CD14-positive monocyte (primary cell): Measurements from ENCODE around the gene G6PC3. TPM values are rescaled to one million over a fixed set of nuclear protein-coding genes. Genes with fewer than 3 reads are reported as not detected.

Source experiments
- DNase-seq, 3 donors: peaks; one replicate each; pipeline ENCODE4 v3.0.0-alpha.2; 2011 to 2022
- H2AFZ ChIP-seq: 2 replicates; pipeline ENCODE4 v1.6.0; 2012; ENCODE audit warnings: mild to moderate bottlenecking, low read depth, low read length, inconsistent platforms; ENCODE audit not compliant: insufficient read depth, poor library complexity, severe bottlenecking
- H3K27ac ChIP-seq, 2 donors: 1 replicate in 1 of 2; 2 replicates in 1 of 2; pipeline ENCODE4 v1.5.1; 2012 to 2013; ENCODE audit warnings: low read length in 2 of 2, control low read depth in 1 of 2, inconsistent platforms in 1 of 2, low read depth in 1 of 2, mild to moderate bottlenecking in 1 of 2
- H3K27me3 ChIP-seq, 2 donors: one replicate each; pipeline versions ENCODE4 v1.6.0 to v1.6.1; 2011 to 2013; ENCODE audit warnings: low read length in 2 of 2; ENCODE audit not compliant: control insufficient read depth in 2 of 2, insufficient read depth in 2 of 2
- H3K36me3 ChIP-seq, 2 donors: replicated peaks in 1 of 2; 1 replicate in 1 of 2; 2 replicates in 1 of 2; pipeline versions ENCODE4 v1.5.1 to v1.6.1; 2012 to 2013; ENCODE audit warnings: low read length in 2 of 2, control low read depth in 1 of 2, inconsistent platforms in 1 of 2, mild to moderate bottlenecking in 1 of 2; ENCODE audit not compliant: insufficient read depth in 2 of 2, control insufficient read depth in 1 of 2
- H3K4me1 ChIP-seq, 2 donors: 1 replicate in 1 of 2; 2 replicates in 1 of 2; pipeline versions ENCODE4 v1.5.1 to v1.6.1; 2012 to 2013; ENCODE audit warnings: low read length in 2 of 2, control low read depth in 1 of 2, inconsistent platforms in 1 of 2, mild to moderate bottlenecking in 1 of 2, moderate library complexity in 1 of 2; ENCODE audit not compliant: insufficient read depth in 2 of 2, control insufficient read depth in 1 of 2
- H3K4me2 ChIP-seq: replicated peaks from 2 replicates; pipeline ENCODE3; 2012; ENCODE audit warnings: low read length, moderate library complexity, mild to moderate bottlenecking; ENCODE audit not compliant: poor library complexity, severe bottlenecking; ENCODE audit errors: extremely low read depth
- H3K4me3 ChIP-seq, 3 experiments: fragments of 200-600 bp in 1 of 3; sonication (generic) in 1 of 3; replicated peaks in 1 of 3; 1 replicate in 2 of 3; 2 replicates in 1 of 3; pipeline ENCODE4 v1.5.1; 2011 to 2013; ENCODE audit warnings: low read length in 3 of 3, mild to moderate bottlenecking in 3 of 3, control low read depth in 2 of 3, low read depth in 2 of 3, inconsistent platforms in 1 of 3, moderate library complexity in 1 of 3
- H3K79me2 ChIP-seq: 2 replicates; pipeline ENCODE4 v1.6.0; 2012; ENCODE audit warnings: mild to moderate bottlenecking, control low read depth, inconsistent platforms, low read length, moderate library complexity; ENCODE audit not compliant: insufficient read depth
- H3K9ac ChIP-seq: 2 replicates; pipeline ENCODE4 v1.6.0; 2017; ENCODE audit warnings: low read length, mild to moderate bottlenecking; ENCODE audit not compliant: insufficient read depth, poor library complexity, severe bottlenecking
- H3K9me3 ChIP-seq, 2 donors: replicated peaks in 1 of 2; 1 replicate in 1 of 2; 2 replicates in 1 of 2; pipeline versions ENCODE4 v1.5.1 to v1.6.1; 2012 to 2013; ENCODE audit warnings: low read length in 2 of 2, control low read depth in 1 of 2; ENCODE audit not compliant: control insufficient read depth in 1 of 2, insufficient read depth in 1 of 2
- H4K20me1 ChIP-seq: 2 replicates; pipeline ENCODE4 v1.6.0; 2012; ENCODE audit warnings: mild to moderate bottlenecking, low read length, control low read depth, moderate library complexity; ENCODE audit not compliant: insufficient read depth
- H3K27ac Mint-ChIP-seq, 7 donors: one replicate each; pipeline ENCODE4 v1.8.0; 2020; ENCODE audit warnings: mild to moderate bottlenecking in 7 of 7, mixed read lengths in 7 of 7, moderate library complexity in 6 of 7, inconsistent platforms in 2 of 7
- H3K27me3 Mint-ChIP-seq, 3 donors: one replicate each; pipeline ENCODE4 v1.8.0; 2021 to 2022; ENCODE audit warnings: low read depth in 3 of 3, mild to moderate bottlenecking in 3 of 3, mixed read lengths in 3 of 3, moderate library complexity in 3 of 3, inconsistent platforms in 1 of 3
- H3K36me3 Mint-ChIP-seq, 2 donors: one replicate each; pipeline ENCODE4 v1.8.0; 2020; ENCODE audit warnings: mixed read lengths in 2 of 2, inconsistent platforms in 1 of 2, mild to moderate bottlenecking in 1 of 2
- H3K4me1 Mint-ChIP-seq: one replicate; pipeline ENCODE4 v1.8.0; 2020; ENCODE audit warnings: mild to moderate bottlenecking, mixed read lengths
- H3K4me3 Mint-ChIP-seq, 2 donors: one replicate each; pipeline ENCODE4 v1.8.0; 2020; ENCODE audit warnings: mild to moderate bottlenecking in 2 of 2, mixed read lengths in 2 of 2, moderate library complexity in 1 of 2
- H3K9me3 Mint-ChIP-seq, 7 donors: one replicate each; pipeline ENCODE4 v1.8.0; 2020 to 2022; ENCODE audit warnings: mixed read lengths in 7 of 7, mild to moderate bottlenecking in 6 of 7, moderate library complexity in 6 of 7, inconsistent platforms in 2 of 7
- WGBS: methylation state at CpG from one replicate; pipeline ENCODE4 v1.1.5; 2013; ENCODE audit warnings: missing lambda C conversion rate; ENCODE audit not compliant: insufficient coverage; 5-methylcytosine and 5-hydroxymethylcytosine counted together
- intact Hi-C, 2 donors: fragments of 100-400 bp; cut with micrococcal nuclease; formaldehyde crosslinking; loops; one replicate each; pipeline versions ENCODE4 v1.15.0 to v1.15.1; 2023
- polyA plus RNA-seq, 3 donors: library from polyadenylated mRNA; depleted of rRNA in 1 of 3; unstranded in 2 of 3; stranded (reverse) in 1 of 3; fragments of 300-500 nt in 2 of 3; fragments of >200 nt in 1 of 3; fragmentation: Illumina TruSeq in 2 of 3; gene quantifications; 1 replicate in 2 of 3; 2 replicates in 1 of 3; pipeline ENCODE4 v1.2.3, GENCODE V29; 2012 to 2021
- TF ChIP-seq, protein P1 (sequence below): fragments of 200-600 bp; IDR thresholded peaks from one replicate; pipeline ENCODE4 v1.8.0; 2022; ENCODE audit warnings: antibody characterized with exemption, mild to moderate bottlenecking

G6PC3 gene
- polyA plus RNA-seq, 3 donors, result 38.0 to 46.4 (median 42.4) TPM

DNA sequence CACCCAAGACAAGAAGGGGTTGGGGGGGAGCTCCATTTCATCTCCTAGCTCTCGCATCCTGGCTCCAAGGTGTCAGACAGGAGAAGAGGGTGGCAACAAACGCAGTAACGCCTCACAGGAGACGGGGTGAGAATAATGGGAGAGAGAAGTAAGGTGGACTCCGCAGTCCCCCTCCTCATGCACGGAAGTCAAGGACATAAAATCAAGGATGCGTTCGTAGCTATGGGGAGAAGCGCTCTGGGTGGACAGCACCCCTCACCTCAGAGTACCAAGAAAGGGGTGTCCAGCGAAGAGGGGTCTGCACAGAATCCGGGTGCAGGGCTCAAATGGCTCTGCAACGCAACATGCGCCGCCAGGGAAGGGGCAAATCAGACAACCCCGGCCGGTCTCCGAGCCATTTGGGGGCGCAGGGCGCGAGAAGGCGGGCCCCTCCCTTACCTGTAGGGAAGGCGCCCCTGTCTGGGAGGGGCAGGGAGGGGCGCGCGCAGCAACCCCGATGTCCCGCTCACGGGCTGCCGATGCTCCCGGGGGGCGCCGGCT lies 52.4 kb downstream of the G6PC3 start:
- H3K4me3 Mint-ChIP-seq, result peak overlapping the region; percentile 92 to 94
- peaks cover 20% of the 10 kb centered on the region in 2 donors for H3K36me3 Mint-ChIP-seq
- H3K4me2 ChIP-seq, result peak overlapping the region; percentile 99
- H3K27ac Mint-ChIP-seq, result peak overlapping the region; percentile 77 to 98 (median 92)
- peaks cover 21 to 26% of the 10 kb centered on the region in 2 donors for H3K4me1 ChIP-seq
- H3K79me2 ChIP-seq, result peaks cover 49% of the 10 kb centered on the region
- H3K27me3 Mint-ChIP-seq, result peaks cover 3 to 5% (median 3%) of the 10 kb centered on the region in 3 donors
- intact Hi-C loops, result loop anchor here (2.0 to 10.0 kb wide), 3 partner anchors 16 to 202 kb away; partner anchors contain the start of genes G6PC3 (in 1 of the 2) and SLC25A39 (in 1 of the 2)
- peak overlapping the region; percentile 20 to 98 for H3K27ac ChIP-seq
- peak overlapping the region; percentile 93 to 97 (median 95) for H3K4me3 ChIP-seq
- H2AFZ ChIP-seq, result peak overlapping the region; percentile 79
- no peaks in the 10 kb centered on the region for H3K27me3 ChIP-seq
- H4K20me1 ChIP-seq, result peaks cover 50% of the 10 kb centered on the region
- peaks cover 26% of the 10 kb centered on the region for H3K4me1 Mint-ChIP-seq
- under 1% methylated on average over 30 of the region's 32 CpGs for WGBS
- peak overlapping the region; percentile 97 for H3K9ac ChIP-seq
- DNase-seq, result no peak
- H3K9me3 Mint-ChIP-seq, result no peaks in the 10 kb centered on the region
- H3K36me3 ChIP-seq, result peaks cover 3 to 10% of the 10 kb centered on the region in 2 donors
- TF ChIP-seq, protein P1, sequence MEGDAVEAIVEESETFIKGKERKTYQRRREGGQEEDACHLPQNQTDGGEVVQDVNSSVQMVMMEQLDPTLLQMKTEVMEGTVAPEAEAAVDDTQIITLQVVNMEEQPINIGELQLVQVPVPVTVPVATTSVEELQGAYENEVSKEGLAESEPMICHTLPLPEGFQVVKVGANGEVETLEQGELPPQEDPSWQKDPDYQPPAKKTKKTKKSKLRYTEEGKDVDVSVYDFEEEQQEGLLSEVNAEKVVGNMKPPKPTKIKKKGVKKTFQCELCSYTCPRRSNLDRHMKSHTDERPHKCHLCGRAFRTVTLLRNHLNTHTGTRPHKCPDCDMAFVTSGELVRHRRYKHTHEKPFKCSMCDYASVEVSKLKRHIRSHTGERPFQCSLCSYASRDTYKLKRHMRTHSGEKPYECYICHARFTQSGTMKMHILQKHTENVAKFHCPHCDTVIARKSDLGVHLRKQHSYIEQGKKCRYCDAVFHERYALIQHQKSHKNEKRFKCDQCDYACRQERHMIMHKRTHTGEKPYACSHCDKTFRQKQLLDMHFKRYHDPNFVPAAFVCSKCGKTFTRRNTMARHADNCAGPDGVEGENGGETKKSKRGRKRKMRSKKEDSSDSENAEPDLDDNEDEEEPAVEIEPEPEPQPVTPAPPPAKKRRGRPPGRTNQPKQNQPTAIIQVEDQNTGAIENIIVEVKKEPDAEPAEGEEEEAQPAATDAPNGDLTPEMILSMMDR, result no peak
- H3K9me3 ChIP-seq, result no peaks in the 10 kb centered on the region

DNA sequence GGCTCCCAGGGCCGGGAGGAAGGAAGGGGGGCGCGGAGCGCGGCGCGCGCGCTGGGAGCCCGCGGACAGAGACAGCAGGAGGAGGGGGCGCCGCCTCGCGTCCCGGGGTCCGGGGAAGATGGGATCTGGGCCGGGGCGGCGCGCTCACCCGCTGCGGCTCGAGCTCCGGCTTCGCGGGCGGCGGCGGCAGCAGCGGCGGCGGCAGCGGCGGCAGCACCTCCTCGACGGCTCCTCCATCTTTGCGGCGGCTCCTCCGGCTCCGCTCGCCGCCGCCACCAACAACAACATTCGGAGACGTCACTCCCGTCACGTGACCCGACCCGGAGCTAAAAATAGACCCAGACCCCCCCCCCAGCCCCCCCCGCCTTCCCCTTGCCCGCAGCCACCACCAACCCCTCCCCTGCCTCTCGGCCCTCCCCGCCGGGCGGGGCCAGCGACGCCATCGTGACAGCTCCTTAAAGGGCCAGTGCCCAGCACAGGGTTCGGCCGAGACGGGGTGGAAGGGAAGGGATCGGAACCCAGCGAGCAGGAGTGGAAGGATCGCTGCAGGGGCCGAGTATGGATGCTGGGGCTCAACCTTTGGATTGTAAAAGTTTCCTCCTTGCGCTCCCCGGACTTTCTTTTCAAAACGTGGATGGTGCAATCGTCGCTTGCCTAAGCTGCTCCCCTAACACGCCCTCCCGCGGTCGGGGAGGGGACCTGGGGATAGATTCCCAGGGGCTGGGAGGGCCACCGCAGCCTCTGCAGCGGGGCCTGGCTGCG lies 53.0 kb downstream of the G6PC3 start, which contains the start of gene HDAC5:
HDAC5 (minus strand) TSS at position 286 of the 762 bp plus-strand sequence. CDS start 6,126 bp downstream, outside the sequence.
- H3K79me2 ChIP-seq, result peaks cover 45% of the 10 kb centered on the region
- WGBS, result under 1% methylated on average over 59 of the region's 78 CpGs

More for the DNA sequence above, 53.0 kb downstream of the G6PC3 start, which contains the start of gene HDAC5:
- Mint-ChIP-seq H3K4me1 (peaks cover 26% of the 10 kb centered on the region), H3K9me3 (no peaks in the 10 kb centered on the region), H3K36me3 (peaks cover 17 to 20% of the 10 kb centered on the region in 2 donors), H3K4me3 (peak within 1 kb of the TSS; percentile 92 to 95), H3K27ac (peak within 1 kb of the TSS; percentile 98 to 100 (median 99)), H3K27me3 (peaks cover 3 to 5% (median 3%) of the 10 kb centered on the region in 3 donors)
- peak within 1 kb of the TSS; percentile 99 for H3K4me2 ChIP-seq
- no peaks in the 10 kb centered on the region for H3K27me3 ChIP-seq
- H3K27ac ChIP-seq, result peak within 1 kb of the TSS; percentile 98
- peak; percentile 92 to 94 (median 93) for DNase-seq
- H3K9me3 ChIP-seq, result no peaks in the 10 kb centered on the region
- H3K4me3 ChIP-seq, result peak within 1 kb of the TSS; percentile 93 to 97 (median 95)
- peaks cover 21 to 26% of the 10 kb centered on the region in 2 donors for H3K4me1 ChIP-seq
- H3K36me3 ChIP-seq, result peaks cover 3 to 10% of the 10 kb centered on the region in 2 donors
- peak within 1 kb of the TSS; percentile 91 for H2AFZ ChIP-seq
- TF ChIP-seq, protein P1, result peak; percentile 66
- H3K9ac ChIP-seq, result peak within 1 kb of the TSS; percentile 97
- peaks cover 43% of the 10 kb centered on the region for H4K20me1 ChIP-seq
- intact Hi-C loops, result loop anchor here (2.0 to 10.0 kb wide), 4 partner anchors 15 to 201 kb away; partner anchors contain the start of genes G6PC3 (in 1 of the 2) and SLC25A39 (in 1 of the 2)
